K562 (cell line): ENCODE data around the gene UBE2D3. TPM values are rescaled to one million over a fixed set of nuclear protein-coding genes. Genes with fewer than 3 reads are reported as not detected.

ENCODE experiments used
- BACH1 ChIP-seq: fragments of 200-800 bp; sonication (Bioruptor generic); IDR thresholded peaks from 2 replicates; pipeline ENCODE4 v1.6.1; 2016; ENCODE audit warnings: missing genetic modification characterization, missing compliant biosample characterization
- BDP1 ChIP-seq: IDR thresholded peaks from 3 replicates; pipeline ENCODE4 v1.6.1; 2011; ENCODE audit not compliant: insufficient read length, insufficient read depth
- EP400 ChIP-seq: fragments of 450-650 bp; IDR thresholded peaks from 2 replicates; pipeline ENCODE4 v1.6.1; 2017; ENCODE audit warnings: antibody characterized with exemption, mild to moderate bottlenecking, moderate library complexity
- HIVEP1 ChIP-seq: fragments of 250-450 bp; sonication (Bioruptor Pico); IDR thresholded peaks from 2 replicates; pipeline ENCODE4 v1.4.0; 2020; ENCODE audit warnings: mild to moderate bottlenecking
- IRF9 ChIP-seq: fragments of 450-650 bp; IDR thresholded peaks from 2 replicates; pipeline ENCODE4 v1.6.1; 2016; ENCODE audit warnings: missing biosample characterization, missing genetic modification characterization
- MCM7 ChIP-seq, 2 experiments: fragments of 450-650 bp; IDR thresholded peaks; 2 replicates each; pipeline ENCODE4 v1.6.1; 2016 to 2018
- NFATC3 ChIP-seq: fragments of 450-650 bp; IDR thresholded peaks from 2 replicates; pipeline ENCODE4 v1.6.1; 2017; ENCODE audit warnings: mild to moderate bottlenecking
- NR1H2 ChIP-seq: sonication (generic); formaldehyde crosslinking; IDR thresholded peaks from 2 replicates; pipeline ENCODE4 v1.4.0; 2020; ENCODE audit warnings: mild to moderate bottlenecking, missing genetic modification reagents
- PHB ChIP-seq: fragments of 250-450 bp; sonication (Bioruptor Pico); IDR thresholded peaks from 2 replicates; pipeline ENCODE4 v1.5.0; 2021
- POLR2H ChIP-seq: IDR thresholded peaks from 2 replicates; pipeline ENCODE4 v1.6.1; 2016; ENCODE audit warnings: missing genetic modification characterization, low read depth, mild to moderate bottlenecking, control low read depth, missing compliant biosample characterization, moderate library complexity
- RFX7 ChIP-seq: fragments of 250-450 bp; sonication (Bioruptor Pico); IDR thresholded peaks from 2 replicates; pipeline ENCODE4 v1.5.1; 2021; ENCODE audit warnings: mild to moderate bottlenecking
- SETDB1 ChIP-seq: IDR thresholded peaks from one replicate; pipeline ENCODE4 v1.6.1; 2012; ENCODE audit warnings: low read length, control low read depth, inconsistent platforms
- SOX6 ChIP-seq: fragments of 450-650 bp; IDR thresholded peaks from 2 replicates; pipeline ENCODE4 v1.6.1; 2014; ENCODE audit warnings: mild to moderate bottlenecking
- SRSF3 ChIP-seq: fragments of 200-400 bp; formaldehyde crosslinking; IDR thresholded peaks from 2 replicates; pipeline ENCODE4 v1.6.1; 2016; ENCODE audit warnings: mild to moderate bottlenecking, low read length, moderate library complexity; ENCODE audit not compliant: insufficient read depth
- TAF1 ChIP-seq: IDR thresholded peaks from 2 replicates; pipeline ENCODE4 v1.6.1; 2011; ENCODE audit warnings: mild to moderate bottlenecking, low read length, moderate library complexity; ENCODE audit not compliant: insufficient read depth, control insufficient read depth, severe bottlenecking; ENCODE audit errors: extremely low read depth
- TEAD1 ChIP-seq, 2 experiments: fragments of 450-650 bp in 1 of 2; sonication (generic) in 1 of 2; formaldehyde crosslinking; IDR thresholded peaks; 2 replicates each; pipeline versions ENCODE4 v1.4.0 to v1.8.0; 2020 to 2022; ENCODE audit warnings: mild to moderate bottlenecking in 2 of 2, missing genetic modification reagents in 1 of 2
- THRB ChIP-seq: fragments of 450-650 bp; formaldehyde crosslinking; conservative IDR thresholded peaks from 2 replicates; pipeline ENCODE4 v1.4.0; 2022; ENCODE audit warnings: mild to moderate bottlenecking, missing genetic modification characterization
- ZBTB34 ChIP-seq: fragments of 250-450 bp; sonication (Bioruptor Pico); IDR thresholded peaks from 2 replicates; pipeline ENCODE4 v1.8.0; 2021; ENCODE audit warnings: mild to moderate bottlenecking, moderate library complexity
- ZFP91 ChIP-seq: sonication (generic); formaldehyde crosslinking; IDR thresholded peaks from 2 replicates; pipeline ENCODE4 v1.8.0; 2022; ENCODE audit warnings: mild to moderate bottlenecking, missing genetic modification reagents
- ZNF347 ChIP-seq: fragments of 450-650 bp; formaldehyde crosslinking; IDR thresholded peaks from 2 replicates; pipeline ENCODE4 v1.4.0; 2020; ENCODE audit warnings: low read depth, mild to moderate bottlenecking, moderate library complexity
- ZNF511 ChIP-seq: sonication (generic); formaldehyde crosslinking; IDR thresholded peaks from 2 replicates; pipeline ENCODE4 v1.8.0; 2022; ENCODE audit warnings: mild to moderate bottlenecking, missing genetic modification reagents
- ZNF584 ChIP-seq: fragments of 200-800 bp; sonication (Bioruptor generic); IDR thresholded peaks from 2 replicates; pipeline ENCODE4 v1.6.1; 2016; ENCODE audit warnings: low read depth, mild to moderate bottlenecking, missing genetic modification characterization, missing compliant biosample characterization
- ZNF589 ChIP-seq: fragments of 200-800 bp; sonication (Bioruptor generic); IDR thresholded peaks from 2 replicates; pipeline ENCODE4 v1.6.1; 2016; ENCODE audit warnings: low read depth, missing genetic modification characterization, missing compliant biosample characterization
- polyA plus RNA-seq, 8 experiments: library from polyadenylated mRNA; depleted of rRNA in 4 of 8; stranded (reverse) in 5 of 8; unstranded in 3 of 8; fragments of >200 nt; fragmentation: Nextera tagmentation in 2 of 8; fragmentation: Illumina TruSeq in 1 of 8; extraction: Ambion mirVana in 2 of 8; extraction: Trizol in 1 of 8; gene quantifications; 2 replicates each; pipeline versions ENCODE4 v1.2.1 to v1.2.3, GENCODE V29; 2011 to 2014; ENCODE audit warnings: inconsistent platforms in 1 of 8, missing spikeins in 1 of 8
- total RNA-seq, 7 experiments: library from RNA; depleted of rRNA in 6 of 7; stranded (reverse); fragments of >200 nt in 6 of 7; fragmentation: Illumina TruSeq in 2 of 7; extraction: Trizol in 2 of 7; gene quantifications; 2 replicates each; pipeline versions ENCODE4 v1.2.1 to v1.2.3, GENCODE V29; 2011 to 2021; ENCODE audit warnings: low replicate concordance in 1 of 7

UBE2D3 gene
- total and polyA plus RNA-seq, 9 of the 15 experiments (the other 6 are each of a cell fraction or from before 2014, with no cell fraction given): 191 to 618 (median 292) TPM

GRCh38 chr4:102787096-102787881 lies 40.1 kb downstream of the UBE2D3 start (continued):
- TF ChIP-seq ZNF347 (CRISPR knock-in tag) (no peak), BDP1 (no peak), MCM7 (IDR thresholded peaks at IDR 0.05) (no peak), NR1H2 (CRISPR knock-in tag) (no peak), THRB (CRISPR knock-in tag) (no peak), TAF1 (no peak), IRF9 (tag) (0 out of 2 replicates have a peak, but pooled peaks have one; percentile 56), ZNF589 (CRISPR knock-in tag) (peak; percentile 88), TEAD1 (CRISPR knock-in tag; IDR thresholded peaks at IDR 0.05) (no peak), NFATC3 (no peak), RFX7 (CRISPR knock-in tag) (no peak), HIVEP1 (CRISPR knock-in tag) (no peak), ZFP91 (CRISPR knock-in tag) (no peak), ZBTB34 (CRISPR knock-in tag) (no peak), SRSF3 (no peak), PHB (CRISPR knock-in tag) (no peak), BACH1 (tag) (peak; percentile 57; the same call in 1 of the 2 replicates), SOX6 (peak; percentile 29; the same call in 1 of the 2 replicates), ZNF584 (peak; percentile 95), ZNF511 (CRISPR knock-in tag) (no peak), POLR2H (tag) (peak; percentile 75), SETDB1 (no peak), EP400 (no peak)
